Testis (tissue), 2 donors: Measurements from ENCODE around the gene CST9L.

Experiments
- CTCF ChIP-seq, 3 experiments: fragments of 450-650 bp in 2 of 3; fragments of 200-600 bp in 1 of 3; sonication (generic) in 1 of 3; IDR thresholded peaks; one replicate each; pipeline ENCODE4 v1.5.1; 2016 to 2019; ENCODE audit warnings: antibody characterized with exemption in 3 of 3, mild to moderate bottlenecking in 2 of 3, moderate library complexity in 1 of 3
- POLR2A ChIP-seq: fragments of 450-650 bp; IDR thresholded peaks from one replicate; pipeline ENCODE4 v1.6.1; 2017; ENCODE audit warnings: antibody characterized with exemption, mild to moderate bottlenecking, moderate library complexity

GRCh38 chr20:23570178-23570760 lies 2.0 kb upstream of the CST9L start:
- TF ChIP-seq POLR2A (no peak), CTCF (IDR thresholded peaks at IDR 0.05) (no peak)
